Naive thymus-derived CD4-positive, alpha-beta T cell (primary cell): ENCODE data around the gene NRK. TPM values are rescaled to one million over a fixed set of nuclear protein-coding genes. Genes with fewer than 3 reads are reported as not detected.
"Not testable (repeated sequence)": the region's sequence is repeated elsewhere in the genome, so short reads cannot be mapped to it uniquely, and the experiment has no call there.

Source experiments
- ATAC-seq: fragments of 150-1000 bp; cut with Tn5 transposase; 2 replicates; pipeline ENCODE4 v1.10.0; 2021; ENCODE audit warnings: mild to moderate bottlenecking, moderate library complexity
- CTCF ChIA-PET: fragments of 350-600 bp; sonication (Branson Sonifier 250); formaldehyde crosslinking; loops from one replicate; lab custom pipeline; 2021; ENCODE audit warnings: antibody characterized with exemption; lab: Charles Lee
- POLR2A ChIA-PET: fragments of 350-600 bp; sonication (Branson Sonifier 250); formaldehyde crosslinking; loops from one replicate; lab custom pipeline; 2021; ENCODE audit warnings: antibody characterized with exemption, inconsistent platforms; lab: Charles Lee
- DNase-seq, 9 donors: peaks; one replicate each; pipeline versions ENCODE4 v3.0.0 to v3.0.0-alpha.2; 2020 to 2022; ENCODE audit warnings: mixed read lengths in 1 of 9
- H3K27ac ChIP-seq: one replicate; pipeline ENCODE4 v1.7.0; 2013; ENCODE audit warnings: mild to moderate bottlenecking, low read depth, low read length, moderate library complexity
- H3K27me3 ChIP-seq, 2 donors: one replicate each; pipeline ENCODE4 v1.7.0; 2013; ENCODE audit warnings: low read length in 2 of 2, mild to moderate bottlenecking in 2 of 2, moderate library complexity in 2 of 2; ENCODE audit not compliant: control insufficient read depth in 2 of 2, insufficient read depth in 2 of 2
- H3K36me3 ChIP-seq, 3 experiments: 1 replicate in 2 of 3; 2 replicates in 1 of 3; pipeline ENCODE4 v1.7.0; 2013; ENCODE audit warnings: low read length in 3 of 3, mild to moderate bottlenecking in 3 of 3, moderate library complexity in 1 of 3; ENCODE audit not compliant: insufficient read depth in 3 of 3, control insufficient read depth in 2 of 3
- H3K4me1 ChIP-seq, 2 donors: one replicate each; pipeline ENCODE4 v1.7.0; 2013; ENCODE audit warnings: low read length in 2 of 2, mild to moderate bottlenecking in 2 of 2, moderate library complexity in 1 of 2; ENCODE audit not compliant: control insufficient read depth in 2 of 2, insufficient read depth in 2 of 2
- H3K4me3 ChIP-seq: 2 replicates; pipeline ENCODE4 v1.7.0; 2013; ENCODE audit warnings: mild to moderate bottlenecking, low read length
- H3K9me3 ChIP-seq, 3 experiments: 1 replicate in 2 of 3; 2 replicates in 1 of 3; pipeline ENCODE4 v1.7.0; 2013; ENCODE audit warnings: low read length in 3 of 3; ENCODE audit not compliant: control insufficient read depth in 2 of 3
- H3K27ac Mint-ChIP-seq, 9 donors: one replicate each; pipeline ENCODE4 v1.8.0; 2020 to 2022; ENCODE audit warnings: mixed read lengths in 9 of 9, mild to moderate bottlenecking in 8 of 9, moderate library complexity in 5 of 9, inconsistent platforms in 2 of 9
- H3K27me3 Mint-ChIP-seq, 5 donors: one replicate each; pipeline ENCODE4 v1.8.0; 2021 to 2022; ENCODE audit warnings: mixed read lengths in 5 of 5, mild to moderate bottlenecking in 1 of 5
- H3K36me3 Mint-ChIP-seq, 5 donors: one replicate each; pipeline ENCODE4 v1.8.0; 2020 to 2022; ENCODE audit warnings: mixed read lengths in 5 of 5, mild to moderate bottlenecking in 3 of 5, inconsistent platforms in 1 of 5
- H3K4me1 Mint-ChIP-seq, 7 donors: one replicate each; pipeline ENCODE4 v1.8.0; 2020 to 2022; ENCODE audit warnings: mixed read lengths in 7 of 7, mild to moderate bottlenecking in 3 of 7, inconsistent platforms in 1 of 7
- H3K4me3 Mint-ChIP-seq, 10 donors: one replicate each; pipeline ENCODE4 v1.8.0; 2020 to 2022; ENCODE audit warnings: mild to moderate bottlenecking in 10 of 10, mixed read lengths in 10 of 10, moderate library complexity in 6 of 10, inconsistent platforms in 2 of 10
- H3K9me3 Mint-ChIP-seq, 11 donors: one replicate each; pipeline ENCODE4 v1.8.0; 2020 to 2022; ENCODE audit warnings: mixed read lengths in 11 of 11, mild to moderate bottlenecking in 4 of 11, inconsistent platforms in 1 of 11, moderate library complexity in 1 of 11
- intact Hi-C, 2 donors: fragments of 100-400 bp; cut with micrococcal nuclease; formaldehyde crosslinking; loops; one replicate each; pipeline ENCODE4 v1.15.1; 2023
- polyA plus RNA-seq, 2 donors: library from polyadenylated mRNA; unstranded; fragments of 300-500 nt; fragmentation: Illumina TruSeq; gene quantifications; one replicate each; pipeline ENCODE4 v1.2.3, GENCODE V29; 2021
- total RNA-seq, 6 experiments: library from RNA in 5 of 6; stranded (reverse) in 5 of 6; gene quantifications; 1 replicate in 5 of 6; 2 replicates in 1 of 6; pipeline ENCODE4 v1.2.3 and lab custom pipeline; 2021 to 2026

The NRK gene
- total and polyA plus RNA-seq, 7 experiments from 2014 or later: not detected

- POLR2A ChIA-PET: no interaction called here
- no peak overlapping the region for H3K4me3 ChIP-seq
- H3K27me3 Mint-ChIP-seq: no peaks in the 10 kb centered on the region
- ATAC-seq: no peak
- no peak overlapping the region for H3K27ac ChIP-seq
- intact Hi-C loops: no loop called here
- H3K36me3 ChIP-seq: no peaks in the 10 kb centered on the region
- no peaks in the 10 kb centered on the region for H3K27me3 ChIP-seq
- H3K27ac Mint-ChIP-seq: no peak overlapping the region
- no peak overlapping the region for H3K4me3 Mint-ChIP-seq
- H3K9me3 Mint-ChIP-seq: peaks cover 0 to 10% (median 2%) of the 10 kb centered on the region in 11 donors
- no peaks in the 10 kb centered on the region for H3K4me1 Mint-ChIP-seq
- CTCF ChIA-PET: no interaction called here
- H3K9me3 ChIP-seq: no peaks in the 10 kb centered on the region
- H3K36me3 Mint-ChIP-seq: no peaks in the 10 kb centered on the region
- no peaks in the 10 kb centered on the region for H3K4me1 ChIP-seq
- DNase-seq: no peak
Observed at GRCh38 chrX:106000203-106000602, 177.9 kb downstream of the NRK start.

- H3K36me3 Mint-ChIP-seq, POLR2A ChIA-PET, H3K9me3 Mint-ChIP-seq, H3K4me3 Mint-ChIP-seq, ATAC-seq, H3K27me3 Mint-ChIP-seq, H3K36me3 ChIP-seq, H3K27ac ChIP-seq, H3K9me3 ChIP-seq, H3K27me3 ChIP-seq, CTCF ChIA-PET, H3K27ac Mint-ChIP-seq, DNase-seq, H3K4me1 Mint-ChIP-seq, H3K4me1 ChIP-seq, H3K4me3 ChIP-seq, intact Hi-C loops: not testable (repeated sequence)
Observed at GRCh38 chrX:106000609-106001008, 178.3 kb downstream of the NRK start.

DNA sequence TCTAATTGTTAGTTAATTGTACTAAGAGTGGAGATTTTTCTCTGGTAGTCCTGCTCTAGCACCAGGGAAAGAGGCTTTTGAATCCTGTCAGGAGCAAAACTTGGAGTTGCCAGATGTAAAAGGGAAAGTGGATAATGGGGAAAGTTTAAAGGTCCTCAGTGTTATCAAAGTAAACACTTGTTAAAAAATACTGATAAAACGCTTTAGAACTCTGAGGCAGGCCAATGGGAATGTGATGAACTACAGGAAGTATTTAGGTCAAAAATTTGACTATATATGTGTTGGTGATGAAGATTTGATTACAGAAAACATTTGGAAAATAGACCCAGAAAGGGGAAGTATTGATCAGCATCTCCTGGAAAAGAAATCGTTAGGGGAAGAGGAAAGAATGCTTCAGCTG is 183.3 kb downstream of the NRK start:
- ChIA-PET POLR2A (no interaction called here), CTCF (no interaction called here)
- intact Hi-C loops: no loop called here
- Histone ChIP-seq H3K4me3 (no peak overlapping the region), H3K27ac (no peak overlapping the region), H3K9me3 (no peaks in the 10 kb centered on the region), H3K27me3 (no peaks in the 10 kb centered on the region), H3K4me1 (no peaks in the 10 kb centered on the region), H3K36me3 (no peaks in the 10 kb centered on the region)
- Mint-ChIP-seq H3K4me1 (no peaks in the 10 kb centered on the region), H3K4me3 (no peak overlapping the region), H3K36me3 (no peaks in the 10 kb centered on the region), H3K27me3 (no peaks in the 10 kb centered on the region), H3K27ac (no peak overlapping the region), H3K9me3 (peaks cover 0 to 12% (median 0%) of the 10 kb centered on the region in 11 donors)
- no peak for ATAC-seq
- DNase-seq: no peak

- H3K27ac ChIP-seq: no peak overlapping the region
- intact Hi-C loops: no loop called here
- POLR2A ChIA-PET: no interaction called here
- H3K36me3 Mint-ChIP-seq: no peaks in the 10 kb centered on the region
- no peak for ATAC-seq
- DNase-seq: no peak
- no peaks in the 10 kb centered on the region for H3K27me3 ChIP-seq
- no peaks in the 10 kb centered on the region for H3K4me1 ChIP-seq
- no peaks in the 10 kb centered on the region for H3K27me3 Mint-ChIP-seq
- H3K36me3 ChIP-seq: no peaks in the 10 kb centered on the region
- peaks cover 0 to 12% (median 5%) of the 10 kb centered on the region in 11 donors for H3K9me3 Mint-ChIP-seq
- CTCF ChIA-PET: no interaction called here
- H3K4me3 Mint-ChIP-seq: no peak overlapping the region
- no peaks in the 10 kb centered on the region for H3K4me1 Mint-ChIP-seq
- no peak overlapping the region for H3K27ac Mint-ChIP-seq
- no peak overlapping the region for H3K4me3 ChIP-seq
- H3K9me3 ChIP-seq: no peaks in the 10 kb centered on the region
Observed at GRCh38 chrX:106007815-106008214, 185.5 kb downstream of the NRK start.

Other genes with a start within 250 kb of the NRK start
- gene SERPINA7, start 216.2 kb downstream of the NRK start, total RNA-seq: not detected
- not detected for gene SERPINA7, start 216.2 kb downstream of the NRK start, polyA plus RNA-seq